Thyroid gland (tissue), 4 donors: Measurements from ENCODE around the gene USP6. TPM values are rescaled to one million over a fixed set of nuclear protein-coding genes. Genes with fewer than 3 reads are reported as not detected.
"Not testable (repeated sequence)": the region's sequence is repeated elsewhere in the genome, so short reads cannot be mapped to it uniquely, and the experiment has no call there.

Source experiments
- DNase-seq, 2 donors: peaks; one replicate each; pipeline ENCODE4 v3.0.0-alpha.2; 2019
- H3K27ac ChIP-seq, 3 donors: fragments of 200-600 bp; sonication (generic); 1 replicate in 2 of 3; 2 replicates in 1 of 3; pipeline ENCODE4 v1.5.1; 2016 to 2019; ENCODE audit warnings: mild to moderate bottlenecking in 1 of 3, moderate library complexity in 1 of 3
- H3K27me3 ChIP-seq: fragments of 200-600 bp; sonication (generic); one replicate; pipeline ENCODE4 v1.5.1; 2019
- H3K36me3 ChIP-seq, 2 donors: fragments of 200-600 bp; sonication (generic); one replicate each; pipeline ENCODE4 v1.5.1; 2016 to 2019
- H3K4me1 ChIP-seq, 2 donors: fragments of 200-600 bp; sonication (generic); one replicate each; pipeline ENCODE4 v1.5.1; 2017 to 2019
- H3K4me3 ChIP-seq, 3 donors: fragments of 200-600 bp; sonication (generic); replicated peaks in 1 of 3; 1 replicate in 2 of 3; 2 replicates in 1 of 3; pipeline ENCODE4 v1.5.1; 2016; ENCODE audit warnings: mild to moderate bottlenecking in 1 of 3
- H3K9me3 ChIP-seq: fragments of 200-600 bp; sonication (generic); one replicate; pipeline ENCODE4 v1.5.1; 2017
- POLR2A ChIP-seq, 2 donors: fragments of 450-650 bp; IDR thresholded peaks; one replicate each; pipeline ENCODE4 v1.6.1; 2017; ENCODE audit warnings: antibody characterized with exemption in 2 of 2, mild to moderate bottlenecking in 2 of 2, moderate library complexity in 1 of 2
- WGBS, 2 donors: methylation state at CpG; one replicate each; pipeline ENCODE4 v1.1.5; 2017; 5-methylcytosine and 5-hydroxymethylcytosine counted together
- intact Hi-C: fragments of 100-400 bp; cut with DNase I; formaldehyde crosslinking; loops from one replicate; pipeline ENCODE4 v1.15.1; 2023
- total RNA-seq, 4 donors: library from RNA; depleted of rRNA; stranded (reverse); fragments of >200 nt; gene quantifications; one replicate each; pipeline ENCODE4 v1.2.3, GENCODE V29; 2016
- TF ChIP-seq, protein P1 (sequence below), 6 experiments: fragments of 200-600 bp in 3 of 6; fragments of 450-650 bp in 3 of 6; sonication (generic) in 3 of 6; IDR thresholded peaks; one replicate each; pipeline ENCODE4 v1.5.1; 2016 to 2019; ENCODE audit warnings: antibody characterized with exemption in 6 of 6, mild to moderate bottlenecking in 2 of 6, inconsistent platforms in 1 of 6, moderate library complexity in 1 of 6

USP6 gene
- total RNA-seq, 4 donors from 2014 or later = 0.11 to 1.7 (median 0.39) TPM

- Histone ChIP-seq H3K9me3 (no peaks in the 10 kb centered on the region), H3K27me3 (peaks cover 5% of the 10 kb centered on the region), H3K4me3 (peak overlapping the region in 1 of 3 donors; percentile 28), H3K36me3 (no peaks in the 10 kb centered on the region), H3K27ac (no peak overlapping the region), H3K4me1 (peaks cover 7 to 11% of the 10 kb centered on the region in 2 donors)
- intact Hi-C loops = no loop called here
- 1% methylated on average over 9 of the region's 75 CpGs; no CpG with 5 or more reads in 1 of the 2 donors for WGBS, 2 donors
- TF ChIP-seq, protein P1, sequence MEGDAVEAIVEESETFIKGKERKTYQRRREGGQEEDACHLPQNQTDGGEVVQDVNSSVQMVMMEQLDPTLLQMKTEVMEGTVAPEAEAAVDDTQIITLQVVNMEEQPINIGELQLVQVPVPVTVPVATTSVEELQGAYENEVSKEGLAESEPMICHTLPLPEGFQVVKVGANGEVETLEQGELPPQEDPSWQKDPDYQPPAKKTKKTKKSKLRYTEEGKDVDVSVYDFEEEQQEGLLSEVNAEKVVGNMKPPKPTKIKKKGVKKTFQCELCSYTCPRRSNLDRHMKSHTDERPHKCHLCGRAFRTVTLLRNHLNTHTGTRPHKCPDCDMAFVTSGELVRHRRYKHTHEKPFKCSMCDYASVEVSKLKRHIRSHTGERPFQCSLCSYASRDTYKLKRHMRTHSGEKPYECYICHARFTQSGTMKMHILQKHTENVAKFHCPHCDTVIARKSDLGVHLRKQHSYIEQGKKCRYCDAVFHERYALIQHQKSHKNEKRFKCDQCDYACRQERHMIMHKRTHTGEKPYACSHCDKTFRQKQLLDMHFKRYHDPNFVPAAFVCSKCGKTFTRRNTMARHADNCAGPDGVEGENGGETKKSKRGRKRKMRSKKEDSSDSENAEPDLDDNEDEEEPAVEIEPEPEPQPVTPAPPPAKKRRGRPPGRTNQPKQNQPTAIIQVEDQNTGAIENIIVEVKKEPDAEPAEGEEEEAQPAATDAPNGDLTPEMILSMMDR (IDR thresholded peaks at IDR 0.05) = no peak
- no peak for TF ChIP-seq POLR2A (IDR thresholded peaks at IDR 0.05)
- DNase-seq = no peak
Measured at GRCh38 chr17:5122586-5123342, 6.9 kb downstream of the USP6 start.

DNA sequence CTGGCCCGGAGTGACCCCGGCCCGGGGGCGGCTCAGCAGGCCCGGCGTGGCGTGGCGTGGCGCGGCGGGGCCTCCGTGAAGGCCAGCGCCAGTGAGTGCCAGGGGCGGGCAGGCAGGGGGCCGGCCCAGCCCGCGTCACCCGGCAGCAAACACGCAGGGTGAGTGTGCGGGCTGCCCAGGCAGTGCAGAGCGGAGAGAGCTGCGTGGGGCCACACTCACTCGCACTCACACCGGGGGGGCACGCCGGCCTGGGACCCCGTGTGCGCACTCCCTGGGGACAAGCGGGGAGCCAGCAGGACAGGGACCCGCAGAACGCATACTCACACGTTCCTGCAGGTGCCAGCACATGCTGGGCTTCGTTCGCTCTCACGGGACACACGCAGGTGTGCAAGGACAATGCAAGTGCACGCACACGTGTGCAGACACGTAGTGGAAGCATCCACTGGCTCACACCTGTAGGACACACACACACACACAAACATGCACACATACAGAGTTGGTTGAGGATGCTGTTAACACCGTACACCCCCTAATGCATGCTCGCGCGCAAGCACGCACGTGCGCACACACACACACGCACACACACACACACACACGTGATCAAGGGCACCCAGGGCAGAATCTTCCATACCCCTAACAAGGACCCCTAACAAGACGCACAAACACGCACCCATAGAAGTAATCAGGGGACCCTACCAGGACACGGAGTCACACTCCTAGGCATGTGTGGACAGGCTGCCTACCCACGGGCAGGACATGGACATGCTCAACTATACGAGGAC lies 7.7 kb downstream of the USP6 start:
- no peak overlapping the region for H3K27ac ChIP-seq
- WGBS, 2 donors = 50 to 73% methylated on average over 36 to 44 of the region's 53 CpGs
- TF ChIP-seq, protein P1 (IDR thresholded peaks at IDR 0.05) = no peak
- no peak for TF ChIP-seq POLR2A (IDR thresholded peaks at IDR 0.05)
- H3K4me1 ChIP-seq = peaks cover 7 to 11% of the 10 kb centered on the region in 2 donors
- DNase-seq = no peak
- no peaks in the 10 kb centered on the region for H3K9me3 ChIP-seq
- intact Hi-C loops = no loop called here
- H3K4me3 ChIP-seq = peak overlapping the region in 1 of 3 donors; percentile 28
- no peaks in the 10 kb centered on the region for H3K36me3 ChIP-seq
- peaks cover 5% of the 10 kb centered on the region for H3K27me3 ChIP-seq

- not testable (repeated sequence) for DNase-seq
Measured at GRCh38 chr17:5124125-5124760, 8.4 kb downstream of the USP6 start.

GRCh38 chr17:5124896-5125295 lies 9.1 kb downstream of the USP6 start:
- intact Hi-C loops, H3K4me3 ChIP-seq, DNase-seq, H3K27ac ChIP-seq, H3K36me3 ChIP-seq, H3K27me3 ChIP-seq, H3K9me3 ChIP-seq: not testable (repeated sequence)
- 87 to 89% methylated on average over 7 of the region's 7 CpGs for WGBS, 2 donors
- H3K4me1 ChIP-seq = peaks cover 7 to 11% of the 10 kb centered on the region in 2 donors

More at GRCh38 chr17:5124125-5124760, 8.4 kb downstream of the USP6 start:
- H3K36me3 ChIP-seq, intact Hi-C loops, H3K4me3 ChIP-seq, H3K27me3 ChIP-seq, H3K9me3 ChIP-seq, H3K27ac ChIP-seq: not testable (repeated sequence)
- 71 to 77% methylated on average over 5 of the region's 5 CpGs for WGBS, 2 donors
- peaks cover 7 to 11% of the 10 kb centered on the region in 2 donors for H3K4me1 ChIP-seq

DNA sequence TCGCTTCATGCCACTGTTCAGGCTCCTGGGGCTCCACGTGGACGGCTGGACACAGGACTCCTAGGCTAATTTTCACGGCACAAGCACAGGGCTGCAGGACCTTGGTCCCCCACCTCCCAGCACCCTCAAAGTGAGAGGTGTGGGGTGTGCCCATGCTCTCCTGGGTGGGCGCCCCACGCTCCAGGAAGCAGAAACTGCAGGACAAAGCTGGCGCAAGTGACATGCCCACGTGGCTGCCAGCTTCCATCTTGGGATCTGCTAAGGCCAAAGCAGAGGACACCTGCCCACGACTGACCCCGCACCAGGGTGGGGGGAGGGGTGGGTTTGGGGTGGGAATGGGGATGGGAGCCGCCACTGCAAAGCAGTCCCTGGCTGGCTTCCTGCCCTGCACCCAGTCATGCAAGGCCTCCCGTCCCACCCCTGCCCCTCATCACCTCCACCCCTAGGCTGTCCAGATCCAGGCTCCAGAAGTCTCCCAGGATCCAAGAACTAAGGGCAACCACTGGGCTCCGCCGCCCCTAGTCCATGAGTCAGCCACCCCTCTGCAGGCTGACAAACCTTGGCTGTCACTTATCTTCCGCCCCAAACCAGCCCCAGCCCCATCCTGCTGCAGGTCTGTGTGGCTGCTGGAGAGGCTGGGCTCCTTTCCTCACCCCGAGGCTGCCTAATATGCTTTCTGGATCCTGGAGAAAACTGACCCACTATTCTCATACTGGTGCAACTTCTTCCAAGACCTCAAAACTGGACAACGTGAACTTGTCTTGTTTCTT lies 11.1 kb downstream of the USP6 start:
- TF ChIP-seq, protein P1 (IDR thresholded peaks at IDR 0.05) = no peak
- TF ChIP-seq POLR2A (IDR thresholded peaks at IDR 0.05) = no peak
- no peak for DNase-seq
- intact Hi-C loops = no loop called here
- H3K36me3 ChIP-seq = no peaks in the 10 kb centered on the region
- WGBS, 2 donors = 82 to 87% methylated on average over 11 to 17 of the region's 17 CpGs
- H3K4me1 ChIP-seq = peaks cover 7 to 11% of the 10 kb centered on the region in 2 donors
- H3K27me3 ChIP-seq = peaks cover 5% of the 10 kb centered on the region
- H3K27ac ChIP-seq = no peak overlapping the region
- H3K9me3 ChIP-seq = no peaks in the 10 kb centered on the region
- H3K4me3 ChIP-seq = no peak overlapping the region
